Measurements from ENCODE around the gene CEP170B.

Gene CEP170B

GRCh38 chr14:104895786-104896661 is 31.0 kb downstream of the CEP170B start:
- H3K4me3 ChIP-seq (replicated peaks; ENCODE audit: insufficient read depth, low read length): no peak overlapping the region
- TF ChIP-seq GABPA (IDR thresholded peaks at IDR 0.05; ENCODE audit: low read depth) (no peak), CTCF (IDR thresholded peaks at IDR 0.05; ENCODE audit: insufficient read depth, low read length) (no peak), POLR2AphosphoS5 (IDR thresholded peaks at IDR 0.05; ENCODE audit: low read depth) (no peak), SPI1 (IDR thresholded peaks at IDR 0.05; ENCODE audit: borderline replicate concordance, low read depth) (no peak)
- TF ChIP-seq, protein P1, sequence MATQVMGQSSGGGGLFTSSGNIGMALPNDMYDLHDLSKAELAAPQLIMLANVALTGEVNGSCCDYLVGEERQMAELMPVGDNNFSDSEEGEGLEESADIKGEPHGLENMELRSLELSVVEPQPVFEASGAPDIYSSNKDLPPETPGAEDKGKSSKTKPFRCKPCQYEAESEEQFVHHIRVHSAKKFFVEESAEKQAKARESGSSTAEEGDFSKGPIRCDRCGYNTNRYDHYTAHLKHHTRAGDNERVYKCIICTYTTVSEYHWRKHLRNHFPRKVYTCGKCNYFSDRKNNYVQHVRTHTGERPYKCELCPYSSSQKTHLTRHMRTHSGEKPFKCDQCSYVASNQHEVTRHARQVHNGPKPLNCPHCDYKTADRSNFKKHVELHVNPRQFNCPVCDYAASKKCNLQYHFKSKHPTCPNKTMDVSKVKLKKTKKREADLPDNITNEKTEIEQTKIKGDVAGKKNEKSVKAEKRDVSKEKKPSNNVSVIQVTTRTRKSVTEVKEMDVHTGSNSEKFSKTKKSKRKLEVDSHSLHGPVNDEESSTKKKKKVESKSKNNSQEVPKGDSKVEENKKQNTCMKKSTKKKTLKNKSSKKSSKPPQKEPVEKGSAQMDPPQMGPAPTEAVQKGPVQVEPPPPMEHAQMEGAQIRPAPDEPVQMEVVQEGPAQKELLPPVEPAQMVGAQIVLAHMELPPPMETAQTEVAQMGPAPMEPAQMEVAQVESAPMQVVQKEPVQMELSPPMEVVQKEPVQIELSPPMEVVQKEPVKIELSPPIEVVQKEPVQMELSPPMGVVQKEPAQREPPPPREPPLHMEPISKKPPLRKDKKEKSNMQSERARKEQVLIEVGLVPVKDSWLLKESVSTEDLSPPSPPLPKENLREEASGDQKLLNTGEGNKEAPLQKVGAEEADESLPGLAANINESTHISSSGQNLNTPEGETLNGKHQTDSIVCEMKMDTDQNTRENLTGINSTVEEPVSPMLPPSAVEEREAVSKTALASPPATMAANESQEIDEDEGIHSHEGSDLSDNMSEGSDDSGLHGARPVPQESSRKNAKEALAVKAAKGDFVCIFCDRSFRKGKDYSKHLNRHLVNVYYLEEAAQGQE (IDR thresholded peaks at IDR 0.05; ENCODE audit: insufficient replicate concordance, low read depth): no peak
- peaks cover under 1% of the 10 kb centered on the region for H3K27me3 ChIP-seq (ENCODE audit: insufficient read depth, poor library complexity, severe bottlenecking)
- DNase-seq (ENCODE audit: low read depth in 1 of 2, low spot score in 1 of 2): peak; percentile 43 to 49
- H3K27ac ChIP-seq (replicated peaks): no peak overlapping the region

- TF ChIP-seq SPI1 (IDR thresholded peaks at IDR 0.05; ENCODE audit: borderline replicate concordance, low read depth) (no peak), POLR2AphosphoS5 (IDR thresholded peaks at IDR 0.05; ENCODE audit: low read depth) (no peak), CTCF (IDR thresholded peaks at IDR 0.05; ENCODE audit: insufficient read depth, low read length) (no peak), GABPA (IDR thresholded peaks at IDR 0.05; ENCODE audit: low read depth) (no peak)
- TF ChIP-seq, protein P1 (IDR thresholded peaks at IDR 0.05; ENCODE audit: insufficient replicate concordance, low read depth): no peak
- Histone ChIP-seq H3K27me3 (ENCODE audit: insufficient read depth, poor library complexity, severe bottlenecking) (peaks cover 2% of the 10 kb centered on the region), H3K27ac (replicated peaks) (no peak overlapping the region), H3K4me3 (replicated peaks; ENCODE audit: insufficient read depth, low read length) (no peak overlapping the region)
- DNase-seq (ENCODE audit: low read depth in 1 of 2, low spot score in 1 of 2): no peak
These were observed 32.5 kb downstream of the CEP170B start for GRCh38 chr14:104897330-104898194.

GRCh38 chr14:104898195-104898558 is 33.1 kb downstream of the CEP170B start:
- DNase-seq (ENCODE audit: low read depth in 1 of 2, low spot score in 1 of 2): no peak
- H3K4me3 ChIP-seq (replicated peaks; ENCODE audit: insufficient read depth, low read length): no peak overlapping the region
- TF ChIP-seq CTCF (IDR thresholded peaks at IDR 0.05; ENCODE audit: insufficient read depth, low read length): no peak
- TF ChIP-seq, protein P1 (IDR thresholded peaks at IDR 0.05; ENCODE audit: insufficient replicate concordance, low read depth): no peak
- no peak for TF ChIP-seq POLR2AphosphoS5 (IDR thresholded peaks at IDR 0.05; ENCODE audit: low read depth)
- no peak for TF ChIP-seq SPI1 (IDR thresholded peaks at IDR 0.05; ENCODE audit: borderline replicate concordance, low read depth)
- TF ChIP-seq GABPA (IDR thresholded peaks at IDR 0.05; ENCODE audit: low read depth): no peak
- no peak overlapping the region for H3K27ac ChIP-seq (replicated peaks)
- H3K27me3 ChIP-seq (ENCODE audit: insufficient read depth, poor library complexity, severe bottlenecking): peaks cover 2% of the 10 kb centered on the region
